GM21515 (cell line): ENCODE data around the gene OS9.

Experiments
- ATAC-seq: cut with Tn5 transposase; IDR thresholded peaks from one replicate; pipeline ENCODE4 v1.9.1; 2021; ENCODE audit not compliant: unreplicated experiment

The OS9 gene

GRCh38 chr12:57722716-57723629, 29.0 kb downstream of the OS9 start:
- no peak for ATAC-seq

- ATAC-seq = no peak
Measured at GRCh38 chr12:57723630-57723962, 29.7 kb downstream of the OS9 start.

GRCh38 chr12:57724003-57724935, 30.3 kb downstream of the OS9 start:
- no peak for ATAC-seq

GRCh38 chr12:57724936-57725740, 31.2 kb downstream of the OS9 start:
- no peak for ATAC-seq

- ATAC-seq = no peak
Measured at GRCh38 chr12:57725851-57726150, 31.9 kb downstream of the OS9 start.

GRCh38 chr12:57726151-57726883, 32.4 kb downstream of the OS9 start:
- no peak for ATAC-seq

- ATAC-seq = no peak
Measured at GRCh38 chr12:57726884-57727757, 33.2 kb downstream of the OS9 start.

GRCh38 chr12:57727758-57728395, 33.9 kb downstream of the OS9 start:
- no peak for ATAC-seq

GRCh38 chr12:57729321-57729844, 35.5 kb downstream of the OS9 start:
- no peak for ATAC-seq

GRCh38 chr12:57730336-57731067, 36.6 kb downstream of the OS9 start:
- no peak for ATAC-seq

GRCh38 chr12:57731411-57732080, 37.6 kb downstream of the OS9 start:
- no peak for ATAC-seq

GRCh38 chr12:57732270-57732669, 38.3 kb downstream of the OS9 start:
- no peak for ATAC-seq

- no peak for ATAC-seq
Measured at GRCh38 chr12:57732726-57733593, 39.0 kb downstream of the OS9 start.

GRCh38 chr12:57733928-57734327, 40.0 kb downstream of the OS9 start:
- ATAC-seq = no peak

- ATAC-seq = no peak
Measured at GRCh38 chr12:57734591-57734990, 40.7 kb downstream of the OS9 start.

- ATAC-seq = no peak
Measured at GRCh38 chr12:57735198-57735855, 41.4 kb downstream of the OS9 start.
